Measurements from ENCODE around the gene EEF1AKMT3.

The EEF1AKMT3 gene

GRCh38 chr12:57755194-57755453, 17.3 kb upstream of the EEF1AKMT3 start:
- Histone ChIP-seq H3K9ac (ENCODE audit: low read length) (no peak overlapping the region), H3K9me3 (ENCODE audit: low read length) (no peaks in the 10 kb centered on the region), H3K27me3 (ENCODE audit: control insufficient read depth in 1 of 2, insufficient read depth in 2 of 2, low read length in 2 of 2) (no peaks in the 10 kb centered on the region), H3K4me1 (ENCODE audit: insufficient read depth, low read length) (peaks cover 39% of the 10 kb centered on the region), H3K36me3 (ENCODE audit: insufficient read depth, low read length) (peaks cover 24% of the 10 kb centered on the region), H3K4me3 (ENCODE audit: low read depth in 1 of 2, low read length in 2 of 2) (peak overlapping the region in 1 of 2 donors; percentile 57), H3K27ac (ENCODE audit: low read depth, low read length) (no peak overlapping the region)

GRCh38 chr12:57755454-57756372, 16.7 kb upstream of the EEF1AKMT3 start:
- peaks cover 19% of the 10 kb centered on the region for H3K36me3 ChIP-seq (ENCODE audit: insufficient read depth, low read length)
- H3K9ac ChIP-seq (ENCODE audit: low read length) = peak overlapping the region; percentile 41
- peaks cover 0 to 2% of the 10 kb centered on the region in 2 donors for H3K27me3 ChIP-seq (ENCODE audit: control insufficient read depth in 1 of 2, insufficient read depth in 2 of 2, low read length in 2 of 2)
- peak overlapping the region; percentile 50 to 57 for H3K4me3 ChIP-seq (ENCODE audit: low read depth in 1 of 2, low read length in 2 of 2)
- H3K9me3 ChIP-seq (ENCODE audit: low read length) = no peaks in the 10 kb centered on the region
- peak overlapping the region; percentile 34 for H3K27ac ChIP-seq (ENCODE audit: low read depth, low read length)
- H3K4me1 ChIP-seq (ENCODE audit: insufficient read depth, low read length) = peaks cover 35% of the 10 kb centered on the region

- Histone ChIP-seq H3K9ac (ENCODE audit: low read length) (no peak overlapping the region), H3K27ac (ENCODE audit: low read depth, low read length) (no peak overlapping the region)
These were observed 15.7 kb upstream of the EEF1AKMT3 start for GRCh38 chr12:57756406-57757341.

DNA sequence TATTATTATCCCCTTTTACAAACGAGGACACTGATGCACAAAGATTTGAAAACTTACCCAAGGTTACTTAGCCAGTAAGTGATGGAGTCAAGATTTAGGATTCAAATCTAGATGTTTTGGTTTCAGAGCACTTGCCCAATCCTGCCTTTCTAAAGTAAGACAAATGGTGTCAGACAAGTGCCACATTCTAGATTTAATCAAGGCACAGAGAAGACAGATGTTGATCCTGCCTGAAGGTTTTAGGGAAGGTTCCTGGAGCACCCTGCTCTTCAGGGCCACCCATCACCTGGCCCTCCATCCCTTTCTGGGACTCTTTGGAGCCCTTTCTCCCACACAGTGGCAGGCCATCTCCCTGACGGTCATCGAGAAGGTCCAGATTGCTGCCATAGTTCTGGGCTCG, 14.6 kb upstream of the EEF1AKMT3 start:
- Histone ChIP-seq H3K9ac (ENCODE audit: low read length) (no peak overlapping the region), H3K36me3 (ENCODE audit: insufficient read depth, low read length) (peaks cover 16% of the 10 kb centered on the region), H3K4me1 (ENCODE audit: insufficient read depth, low read length) (peaks cover 22% of the 10 kb centered on the region), H3K27me3 (ENCODE audit: control insufficient read depth in 1 of 2, insufficient read depth in 2 of 2, low read length in 2 of 2) (peaks cover 6 to 17% of the 10 kb centered on the region in 2 donors), H3K4me3 (ENCODE audit: low read depth in 1 of 2, low read length in 2 of 2) (no peak overlapping the region), H3K9me3 (ENCODE audit: low read length) (no peaks in the 10 kb centered on the region), H3K27ac (ENCODE audit: low read depth, low read length) (no peak overlapping the region)

More at GRCh38 chr12:57756406-57757341, 15.7 kb upstream of the EEF1AKMT3 start:
- peaks cover 16% of the 10 kb centered on the region for H3K36me3 ChIP-seq (ENCODE audit: insufficient read depth, low read length)
- H3K4me1 ChIP-seq (ENCODE audit: insufficient read depth, low read length) = peaks cover 25% of the 10 kb centered on the region
- H3K4me3 ChIP-seq (ENCODE audit: low read depth in 1 of 2, low read length in 2 of 2) = no peak overlapping the region
- H3K27me3 ChIP-seq (ENCODE audit: control insufficient read depth in 1 of 2, insufficient read depth in 2 of 2, low read length in 2 of 2) = peaks cover 0 to 12% of the 10 kb centered on the region in 2 donors
- no peaks in the 10 kb centered on the region for H3K9me3 ChIP-seq (ENCODE audit: low read length)

GRCh38 chr12:57758552-57759359, 13.7 kb upstream of the EEF1AKMT3 start:
- Histone ChIP-seq H3K27ac (ENCODE audit: low read depth, low read length) (no peak overlapping the region), H3K4me1 (ENCODE audit: insufficient read depth, low read length) (peaks cover 18% of the 10 kb centered on the region), H3K27me3 (ENCODE audit: control insufficient read depth in 1 of 2, insufficient read depth in 2 of 2, low read length in 2 of 2) (peaks cover 16 to 26% of the 10 kb centered on the region in 2 donors), H3K36me3 (ENCODE audit: insufficient read depth, low read length) (peaks cover 16% of the 10 kb centered on the region), H3K4me3 (ENCODE audit: low read depth in 1 of 2, low read length in 2 of 2) (no peak overlapping the region), H3K9ac (ENCODE audit: low read length) (no peak overlapping the region), H3K9me3 (ENCODE audit: low read length) (no peaks in the 10 kb centered on the region)

- H3K36me3 ChIP-seq (ENCODE audit: insufficient read depth, low read length) = peaks cover 16% of the 10 kb centered on the region
- no peak overlapping the region for H3K27ac ChIP-seq (ENCODE audit: low read depth, low read length)
- H3K4me1 ChIP-seq (ENCODE audit: insufficient read depth, low read length) = peaks cover 14% of the 10 kb centered on the region
- H3K27me3 ChIP-seq (ENCODE audit: control insufficient read depth in 1 of 2, insufficient read depth in 2 of 2, low read length in 2 of 2) = peaks cover 23 to 34% of the 10 kb centered on the region in 2 donors
- no peak overlapping the region for H3K9ac ChIP-seq (ENCODE audit: low read length)
- H3K4me3 ChIP-seq (ENCODE audit: low read depth in 1 of 2, low read length in 2 of 2) = no peak overlapping the region
- H3K9me3 ChIP-seq (ENCODE audit: low read length) = no peaks in the 10 kb centered on the region
These were observed 12.9 kb upstream of the EEF1AKMT3 start for GRCh38 chr12:57759360-57759980.

- Histone ChIP-seq H3K9ac (ENCODE audit: low read length) (no peak overlapping the region), H3K36me3 (ENCODE audit: insufficient read depth, low read length) (peaks cover 16% of the 10 kb centered on the region), H3K27ac (ENCODE audit: low read depth, low read length) (no peak overlapping the region), H3K27me3 (ENCODE audit: control insufficient read depth in 1 of 2, insufficient read depth in 2 of 2, low read length in 2 of 2) (peaks cover 33 to 44% of the 10 kb centered on the region in 2 donors), H3K9me3 (ENCODE audit: low read length) (no peaks in the 10 kb centered on the region), H3K4me3 (ENCODE audit: low read depth in 1 of 2, low read length in 2 of 2) (no peak overlapping the region), H3K4me1 (ENCODE audit: insufficient read depth, low read length) (peaks cover 21% of the 10 kb centered on the region)
These were observed 11.9 kb upstream of the EEF1AKMT3 start for GRCh38 chr12:57760347-57760982.

GRCh38 chr12:57761391-57761998, 10.9 kb upstream of the EEF1AKMT3 start:
- H3K9ac ChIP-seq (ENCODE audit: low read length) = no peak overlapping the region
- no peak overlapping the region for H3K27ac ChIP-seq (ENCODE audit: low read depth, low read length)
- H3K4me1 ChIP-seq (ENCODE audit: insufficient read depth, low read length) = peaks cover 24% of the 10 kb centered on the region
- H3K4me3 ChIP-seq (ENCODE audit: low read depth in 1 of 2, low read length in 2 of 2) = no peak overlapping the region
- peaks cover 40 to 52% of the 10 kb centered on the region in 2 donors for H3K27me3 ChIP-seq (ENCODE audit: control insufficient read depth in 1 of 2, insufficient read depth in 2 of 2, low read length in 2 of 2)
- H3K9me3 ChIP-seq (ENCODE audit: low read length) = no peaks in the 10 kb centered on the region
- peaks cover 16% of the 10 kb centered on the region for H3K36me3 ChIP-seq (ENCODE audit: insufficient read depth, low read length)

- H3K4me3 ChIP-seq (ENCODE audit: low read depth in 1 of 2, low read length in 2 of 2) = no peak overlapping the region
- peaks cover 16% of the 10 kb centered on the region for H3K36me3 ChIP-seq (ENCODE audit: insufficient read depth, low read length)
- H3K9me3 ChIP-seq (ENCODE audit: low read length) = no peaks in the 10 kb centered on the region
- peaks cover 40 to 52% of the 10 kb centered on the region in 2 donors for H3K27me3 ChIP-seq (ENCODE audit: control insufficient read depth in 1 of 2, insufficient read depth in 2 of 2, low read length in 2 of 2)
- H3K4me1 ChIP-seq (ENCODE audit: insufficient read depth, low read length) = peaks cover 29% of the 10 kb centered on the region
- no peak overlapping the region for H3K9ac ChIP-seq (ENCODE audit: low read length)
- H3K27ac ChIP-seq (ENCODE audit: low read depth, low read length) = no peak overlapping the region
These were observed 10.0 kb upstream of the EEF1AKMT3 start for GRCh38 chr12:57762463-57762862.

Data from muscle layer of colon (tissue), 2 donors.